SK-N-MC (cell line): ENCODE data around the gene PLAGL1.

ENCODE experiments used
- EZH2 ChIP-seq: fragments of 200-600 bp; sonication (generic); IDR thresholded peaks from one replicate; pipeline ENCODE4 v1.6.1; 2017; ENCODE audit warnings: antibody characterized with exemption
- POLR2AphosphoS5 ChIP-seq: IDR thresholded peaks from 2 replicates; pipeline ENCODE4 v1.6.1; 2012; ENCODE audit warnings: mild to moderate bottlenecking, low read depth, low read length, borderline replicate concordance

- TF ChIP-seq EZH2 (no peak), POLR2AphosphoS5 (no peak)
Measured at GRCh38 chr6:144036064-144036834, 28.2 kb upstream of the PLAGL1 start.
